ES-I3 (cell line): ENCODE data around the gene CRAT.
A peak's percentile ranks its signal among the peaks of the same experiment; 100 is the strongest.

Experiments
- H3K36me3 ChIP-seq: 2 replicates; pipeline ENCODE4 v1.6.1; 2013; ENCODE audit warnings: mild to moderate bottlenecking, low read length, control low read depth, moderate library complexity; ENCODE audit not compliant: insufficient read depth
- H3K4me1 ChIP-seq: 2 replicates; pipeline ENCODE4 v1.6.1; 2013; ENCODE audit warnings: mild to moderate bottlenecking, control low read depth, low read length; ENCODE audit not compliant: insufficient read depth
- H3K9ac ChIP-seq: 2 replicates; pipeline ENCODE4 v1.6.1; 2013; ENCODE audit warnings: low read depth, mild to moderate bottlenecking, low read length, moderate library complexity
- H3K9me3 ChIP-seq: 2 replicates; pipeline ENCODE4 v1.6.1; 2013; ENCODE audit warnings: mild to moderate bottlenecking, low read length, moderate library complexity; ENCODE audit not compliant: control insufficient read depth, insufficient read depth

Gene CRAT

GRCh38 chr9:129141066-129142041, 30.8 kb upstream of the CRAT start:
- no peaks in the 10 kb centered on the region for H3K9me3 ChIP-seq
- peaks cover 49% of the 10 kb centered on the region for H3K4me1 ChIP-seq
- H3K9ac ChIP-seq: peak overlapping the region; percentile 41; the same call in 1 of the 2 replicates
- H3K36me3 ChIP-seq: no peaks in the 10 kb centered on the region; the same call in 1 of the 2 replicates

DNA sequence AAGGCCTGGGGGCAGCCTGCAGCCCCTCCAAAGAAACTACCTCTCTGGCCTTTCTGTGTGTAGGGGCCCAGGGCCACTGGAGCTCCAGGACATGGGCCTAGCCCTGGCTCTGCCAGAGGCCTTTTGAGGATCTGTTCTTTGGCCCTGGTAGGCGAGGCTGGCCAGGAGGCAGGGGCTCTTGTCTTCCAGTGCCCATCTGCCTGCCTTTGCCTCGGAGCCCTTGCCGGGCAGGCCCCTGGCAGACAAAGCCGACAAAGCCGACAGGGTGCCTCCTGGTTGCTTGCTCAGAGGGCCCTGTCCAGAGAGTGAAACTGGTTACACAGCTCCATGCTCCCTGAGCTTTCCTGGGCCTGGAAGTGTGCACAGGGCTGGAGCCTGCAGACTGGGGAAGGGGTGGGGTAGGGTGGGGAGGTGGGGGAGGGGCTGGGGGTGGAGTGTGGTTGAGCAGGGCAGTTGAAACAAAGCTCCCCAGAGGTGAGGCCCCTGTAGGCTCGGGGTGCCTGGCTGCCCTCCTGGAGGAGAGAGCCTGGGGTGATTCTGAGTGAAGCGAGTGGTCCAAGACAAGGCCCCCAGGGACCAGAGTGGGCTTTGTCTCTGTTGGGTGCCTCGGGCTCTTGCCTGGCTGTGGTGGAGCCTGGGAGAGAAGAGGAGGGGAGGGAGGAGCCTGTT, 29.9 kb upstream of the CRAT start:
- H3K4me1 ChIP-seq: peaks cover 46% of the 10 kb centered on the region
- H3K9ac ChIP-seq: peak overlapping the region; percentile 54
- no peaks in the 10 kb centered on the region for H3K9me3 ChIP-seq
- H3K36me3 ChIP-seq: peaks cover 2% of the 10 kb centered on the region; the same call in 1 of the 2 replicates

- peaks cover 5% of the 10 kb centered on the region; the same call in 1 of the 2 replicates for H3K36me3 ChIP-seq
- H3K4me1 ChIP-seq: peaks cover 40% of the 10 kb centered on the region
- no peaks in the 10 kb centered on the region for H3K9me3 ChIP-seq
- peak overlapping the region; percentile 54 for H3K9ac ChIP-seq
These were observed 29.4 kb upstream of the CRAT start for GRCh38 chr9:129139993-129140396.

- H3K9me3 ChIP-seq: no peaks in the 10 kb centered on the region
- H3K4me1 ChIP-seq: peaks cover 40% of the 10 kb centered on the region
- H3K36me3 ChIP-seq: peaks cover 5% of the 10 kb centered on the region
- H3K9ac ChIP-seq: peak overlapping the region; percentile 43
These were observed 28.8 kb upstream of the CRAT start for GRCh38 chr9:129139233-129139992.

DNA sequence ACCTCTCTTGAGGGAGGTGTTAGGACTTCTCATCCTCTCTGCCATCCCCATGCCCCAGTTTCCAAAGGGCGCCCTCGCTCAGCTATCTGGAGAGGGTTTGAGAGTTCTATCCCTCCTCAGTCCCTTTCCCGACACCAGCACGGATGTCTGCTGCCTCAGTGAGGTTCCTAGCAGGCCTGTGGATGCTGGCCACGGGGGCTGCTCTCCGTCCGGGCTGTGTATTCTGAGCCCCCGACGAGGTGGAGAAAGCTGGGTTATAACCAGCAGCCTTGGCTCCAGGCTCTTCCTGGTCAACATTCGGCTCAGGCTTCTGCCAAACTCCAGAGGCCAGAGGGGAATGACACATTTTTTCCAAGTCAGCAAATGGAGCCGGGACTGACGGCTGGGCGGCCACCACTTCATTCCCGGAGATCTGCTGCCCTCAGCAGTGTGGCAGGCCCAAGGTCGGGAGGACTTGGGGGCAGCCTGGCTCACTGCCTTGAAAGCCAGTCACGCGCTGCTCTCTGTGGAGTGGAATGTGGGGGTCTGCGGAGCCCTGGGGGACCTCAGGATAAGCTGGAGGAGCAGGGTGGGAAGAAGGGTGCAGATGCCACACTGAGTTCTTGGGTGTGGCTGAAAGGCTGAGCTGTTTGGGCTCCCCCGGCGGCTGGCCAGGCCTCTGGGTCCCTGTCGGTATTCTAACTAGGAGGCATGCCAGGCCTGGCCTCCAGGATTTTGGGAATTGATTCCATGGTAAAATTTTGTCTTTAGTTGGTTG, 28.1 kb upstream of the CRAT start:
- Histone ChIP-seq H3K9ac (no peak overlapping the region), H3K9me3 (no peaks in the 10 kb centered on the region), H3K4me1 (peaks cover 35% of the 10 kb centered on the region), H3K36me3 (peaks cover 5% of the 10 kb centered on the region)

- H3K9me3 ChIP-seq: no peaks in the 10 kb centered on the region
- peaks cover 5% of the 10 kb centered on the region for H3K36me3 ChIP-seq
- no peak overlapping the region for H3K9ac ChIP-seq
- H3K4me1 ChIP-seq: peaks cover 29% of the 10 kb centered on the region
These were observed 27.5 kb upstream of the CRAT start for GRCh38 chr9:129138144-129138462.

DNA sequence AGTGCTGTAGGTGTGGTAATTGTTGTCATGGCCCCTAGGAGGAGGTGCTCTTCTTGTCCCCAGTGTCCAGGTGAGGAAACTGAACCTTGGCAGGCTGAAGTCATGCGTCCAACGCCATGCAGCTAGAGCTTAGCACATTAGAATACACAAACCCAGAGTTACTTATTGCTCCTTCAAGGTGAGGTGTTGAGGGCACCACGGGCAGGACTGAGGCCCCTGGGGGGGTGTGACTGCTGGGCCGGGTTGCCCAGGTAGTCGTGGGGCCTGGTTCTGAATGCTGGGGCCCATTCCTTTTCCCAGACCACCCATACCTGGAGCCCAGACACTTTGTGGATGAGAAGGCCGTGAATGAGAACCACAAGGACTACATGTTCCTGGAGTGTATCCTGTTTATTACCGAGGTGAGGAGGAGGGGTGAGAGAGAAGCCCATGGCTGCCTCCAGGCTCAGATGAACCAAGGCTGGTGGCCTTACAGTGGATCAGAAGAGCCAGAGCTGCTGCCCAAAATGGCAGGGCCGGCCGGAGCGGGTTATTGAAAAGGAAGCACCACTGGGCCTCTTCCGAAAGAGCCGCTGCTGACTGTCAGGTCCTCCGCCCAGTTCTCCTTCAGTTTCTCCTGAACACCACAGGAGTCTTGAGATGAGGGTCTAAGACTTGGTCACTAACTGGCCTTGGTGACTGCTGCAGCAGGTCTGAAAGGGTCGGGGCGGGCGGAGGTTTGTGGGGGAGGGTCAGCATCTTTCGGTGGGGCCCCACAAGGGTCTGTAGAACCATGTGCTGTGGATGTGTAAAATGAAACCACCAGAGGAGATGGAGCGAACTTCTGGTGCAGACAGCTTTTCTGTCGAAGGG, 26.9 kb upstream of the CRAT start:
- H3K9me3 ChIP-seq: no peaks in the 10 kb centered on the region
- H3K9ac ChIP-seq: no peak overlapping the region
- H3K36me3 ChIP-seq: peaks cover 5% of the 10 kb centered on the region
- H3K4me1 ChIP-seq: peaks cover 24% of the 10 kb centered on the region

GRCh38 chr9:129136446-129137035, 25.9 kb upstream of the CRAT start:
- Histone ChIP-seq H3K9ac (no peak overlapping the region), H3K9me3 (no peaks in the 10 kb centered on the region), H3K4me1 (peaks cover 16% of the 10 kb centered on the region), H3K36me3 (peaks cover 5% of the 10 kb centered on the region)

- Histone ChIP-seq H3K36me3 (peaks cover 5% of the 10 kb centered on the region), H3K9me3 (no peaks in the 10 kb centered on the region), H3K9ac (no peak overlapping the region), H3K4me1 (peaks cover 8% of the 10 kb centered on the region; the same call in 1 of the 2 replicates)
These were observed 24.9 kb upstream of the CRAT start for GRCh38 chr9:129135476-129135875.

DNA sequence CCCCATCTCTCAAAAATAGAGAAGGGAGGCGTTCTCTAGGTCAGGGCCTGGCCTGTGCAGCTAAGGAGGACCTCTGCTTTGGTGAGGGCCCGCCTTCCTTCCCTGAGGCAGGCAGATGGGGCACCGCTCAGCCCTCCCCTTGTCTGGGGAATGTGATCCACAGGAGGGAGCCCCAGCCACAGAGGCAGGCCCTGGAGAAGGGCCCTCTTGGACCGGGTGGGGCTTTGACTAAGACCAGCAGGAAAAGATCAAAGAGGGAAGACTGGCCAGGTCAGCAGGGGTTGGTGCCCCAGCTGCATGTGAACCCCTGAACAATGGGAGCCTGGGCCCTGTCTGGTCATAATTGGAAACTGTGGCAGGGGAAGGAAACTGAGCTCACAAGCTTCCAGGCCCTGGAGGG, 22.5 kb upstream of the CRAT start:
- no peaks in the 10 kb centered on the region for H3K9me3 ChIP-seq
- H3K4me1 ChIP-seq: no peaks in the 10 kb centered on the region; the same call in 1 of the 2 replicates
- peaks cover 9% of the 10 kb centered on the region for H3K36me3 ChIP-seq
- no peak overlapping the region for H3K9ac ChIP-seq

GRCh38 chr9:129131300-129132145, 20.9 kb upstream of the CRAT start:
- no peak overlapping the region for H3K9ac ChIP-seq
- peaks cover 9% of the 10 kb centered on the region for H3K36me3 ChIP-seq
- H3K4me1 ChIP-seq: peaks cover 10% of the 10 kb centered on the region
- H3K9me3 ChIP-seq: no peaks in the 10 kb centered on the region

DNA sequence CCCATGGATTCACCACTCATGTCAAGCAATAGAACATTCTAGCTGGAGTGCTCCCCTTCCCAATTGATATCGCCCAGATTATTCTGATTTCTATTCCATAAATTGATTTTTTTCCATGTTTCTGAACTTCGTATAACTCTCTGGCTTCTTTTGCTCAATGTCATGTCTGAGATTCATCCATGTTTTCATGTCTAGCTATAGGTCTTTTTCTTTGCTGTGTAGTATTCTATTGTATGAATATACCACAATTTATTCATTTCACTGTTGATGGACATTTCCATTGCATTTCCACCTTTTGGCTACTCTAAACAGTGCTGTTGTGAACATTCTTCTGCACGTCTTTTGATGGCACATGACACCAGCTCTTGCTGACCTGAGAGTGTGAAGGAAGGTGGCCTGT, 20.2 kb upstream of the CRAT start:
- H3K9ac ChIP-seq: no peak overlapping the region
- H3K9me3 ChIP-seq: no peaks in the 10 kb centered on the region
- peaks cover 10% of the 10 kb centered on the region for H3K4me1 ChIP-seq
- peaks cover 9% of the 10 kb centered on the region for H3K36me3 ChIP-seq
